Measurements from ENCODE around the gene TMC4. TPM values are rescaled to one million over a fixed set of nuclear protein-coding genes. Genes with fewer than 3 reads are reported as not detected.

The TMC4 gene
- total RNA-seq, 1 donor from 2014 or later = 2.6 TPM

DNA sequence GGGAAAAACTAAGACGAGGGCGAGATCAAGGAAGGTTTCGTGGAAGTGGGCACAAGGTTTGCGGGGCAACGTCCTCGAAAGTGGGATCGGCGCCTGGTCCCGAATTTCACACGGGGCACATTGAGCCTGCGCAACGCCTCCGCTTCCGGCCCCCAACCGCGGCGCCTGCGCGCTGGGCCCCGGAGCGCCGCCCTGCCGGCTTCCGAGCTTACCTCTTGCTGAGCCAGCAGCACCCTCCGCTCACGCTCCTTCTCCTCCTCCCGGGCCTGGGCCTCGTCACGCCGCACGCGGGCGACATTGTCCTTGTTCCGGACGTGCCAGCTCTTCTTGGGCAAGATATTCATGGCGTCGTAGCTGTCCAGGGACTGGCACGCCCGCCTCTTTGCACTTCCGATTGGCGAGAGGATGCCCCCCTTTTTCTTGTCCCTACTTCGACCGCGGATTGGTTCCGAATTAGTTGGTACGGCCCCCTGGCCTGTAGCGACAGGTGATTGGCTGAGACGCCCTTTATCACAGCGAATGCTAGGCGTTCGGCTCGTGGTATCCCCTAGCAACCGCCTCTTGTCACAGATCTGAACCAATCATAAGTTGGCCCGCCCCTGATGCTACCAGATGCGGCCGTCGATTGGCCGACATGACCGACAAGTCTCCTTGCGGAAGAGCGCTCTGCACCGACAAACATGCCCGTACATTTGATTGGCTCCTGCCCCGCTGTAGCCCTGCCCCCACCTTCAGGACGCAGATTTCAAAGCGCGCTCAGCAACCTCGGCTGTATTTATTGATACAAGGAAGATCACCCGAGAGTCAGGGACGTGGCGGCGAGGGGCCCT, 13.4 kb downstream of the TMC4 start, which contains the start of gene LENG1:
LENG1 (minus strand) TSS at position 370 of the 830 bp plus-strand sequence; CDS start at position 344, 26 bp downstream.
- Mint-ChIP-seq H3K36me3 (ENCODE audit: low read depth, unreplicated experiment) (peaks cover 20% of the 10 kb centered on the region), H3K9me3 (ENCODE audit: unreplicated experiment) (no peaks in the 10 kb centered on the region), H3K27ac (ENCODE audit: unreplicated experiment) (peak within 1 kb of the TSS; percentile 98), H3K4me3 (ENCODE audit: unreplicated experiment) (peak within 1 kb of the TSS; percentile 99), H3K27me3 (ENCODE audit: unreplicated experiment) (peaks cover 26% of the 10 kb centered on the region), H3K4me1 (ENCODE audit: unreplicated experiment) (peaks cover 17% of the 10 kb centered on the region)
- DNase-seq (ENCODE audit: low spot score) = peak; percentile 94
- TF ChIP-seq, protein P1, sequence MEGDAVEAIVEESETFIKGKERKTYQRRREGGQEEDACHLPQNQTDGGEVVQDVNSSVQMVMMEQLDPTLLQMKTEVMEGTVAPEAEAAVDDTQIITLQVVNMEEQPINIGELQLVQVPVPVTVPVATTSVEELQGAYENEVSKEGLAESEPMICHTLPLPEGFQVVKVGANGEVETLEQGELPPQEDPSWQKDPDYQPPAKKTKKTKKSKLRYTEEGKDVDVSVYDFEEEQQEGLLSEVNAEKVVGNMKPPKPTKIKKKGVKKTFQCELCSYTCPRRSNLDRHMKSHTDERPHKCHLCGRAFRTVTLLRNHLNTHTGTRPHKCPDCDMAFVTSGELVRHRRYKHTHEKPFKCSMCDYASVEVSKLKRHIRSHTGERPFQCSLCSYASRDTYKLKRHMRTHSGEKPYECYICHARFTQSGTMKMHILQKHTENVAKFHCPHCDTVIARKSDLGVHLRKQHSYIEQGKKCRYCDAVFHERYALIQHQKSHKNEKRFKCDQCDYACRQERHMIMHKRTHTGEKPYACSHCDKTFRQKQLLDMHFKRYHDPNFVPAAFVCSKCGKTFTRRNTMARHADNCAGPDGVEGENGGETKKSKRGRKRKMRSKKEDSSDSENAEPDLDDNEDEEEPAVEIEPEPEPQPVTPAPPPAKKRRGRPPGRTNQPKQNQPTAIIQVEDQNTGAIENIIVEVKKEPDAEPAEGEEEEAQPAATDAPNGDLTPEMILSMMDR (IDR thresholded peaks at IDR 0.05; ENCODE audit: unreplicated experiment) = no peak

DNA sequence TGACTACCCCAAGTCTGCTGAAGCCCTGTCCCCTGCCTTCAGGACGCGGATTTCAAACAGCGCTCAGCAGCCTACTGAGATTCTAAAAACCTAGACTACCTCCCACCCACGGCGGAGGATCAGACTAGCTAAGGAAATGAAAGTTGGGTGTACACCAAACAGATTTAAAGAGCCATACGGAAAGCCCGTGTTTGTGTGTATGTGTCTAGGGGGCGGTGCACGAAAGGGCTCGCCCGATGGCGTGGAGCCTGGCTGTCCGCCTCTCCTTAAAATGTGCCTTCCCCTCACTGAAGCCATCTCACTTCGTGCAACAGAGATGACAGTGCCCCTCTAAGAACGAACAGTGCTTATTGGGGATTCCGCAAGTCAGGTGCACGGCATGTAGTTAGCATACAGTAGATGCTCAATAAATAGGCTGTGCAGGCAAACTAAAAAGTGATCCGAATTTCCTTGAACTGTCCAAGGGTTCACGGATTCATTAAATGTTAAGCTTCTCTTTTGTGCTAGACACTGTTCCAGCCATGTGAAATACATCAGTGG, 14.1 kb downstream of the TMC4 start:
- Mint-ChIP-seq H3K9me3 (ENCODE audit: unreplicated experiment) (no peaks in the 10 kb centered on the region), H3K27me3 (ENCODE audit: unreplicated experiment) (peaks cover 28% of the 10 kb centered on the region), H3K36me3 (ENCODE audit: low read depth, unreplicated experiment) (peaks cover 20% of the 10 kb centered on the region), H3K27ac (ENCODE audit: unreplicated experiment) (peak overlapping the region; percentile 95), H3K4me1 (ENCODE audit: unreplicated experiment) (peaks cover 20% of the 10 kb centered on the region), H3K4me3 (ENCODE audit: unreplicated experiment) (peak overlapping the region; percentile 99)
- TF ChIP-seq, protein P1 (IDR thresholded peaks at IDR 0.05; ENCODE audit: unreplicated experiment) = no peak
- no peak for DNase-seq (ENCODE audit: low spot score)

DNA sequence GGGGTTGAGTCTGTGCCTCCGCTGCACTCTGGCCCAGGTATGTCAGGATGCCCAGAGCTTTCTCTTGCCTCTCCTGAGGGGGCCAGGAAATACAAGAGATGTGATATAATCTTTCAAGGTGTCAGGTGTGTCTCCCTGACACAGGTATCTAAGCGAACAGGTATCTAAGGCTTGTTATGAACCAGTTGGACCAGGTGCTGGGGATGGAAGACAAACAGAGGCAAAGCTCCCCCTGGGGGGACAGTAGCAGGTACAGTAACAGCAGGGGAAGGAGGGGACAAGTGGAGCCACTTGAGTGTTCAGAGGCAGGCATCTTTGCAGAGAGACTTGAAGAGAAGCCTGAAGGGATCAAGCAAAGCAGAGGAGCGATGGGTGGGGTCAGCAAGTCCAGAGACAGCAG, 16.0 kb downstream of the TMC4 start:
- TF ChIP-seq, protein P1 (IDR thresholded peaks at IDR 0.05; ENCODE audit: unreplicated experiment) = no peak
- Mint-ChIP-seq H3K9me3 (ENCODE audit: unreplicated experiment) (no peaks in the 10 kb centered on the region), H3K27me3 (ENCODE audit: unreplicated experiment) (peaks cover 21% of the 10 kb centered on the region), H3K4me1 (ENCODE audit: unreplicated experiment) (peaks cover 21% of the 10 kb centered on the region), H3K27ac (ENCODE audit: unreplicated experiment) (no peak overlapping the region), H3K4me3 (ENCODE audit: unreplicated experiment) (peak overlapping the region; percentile 31), H3K36me3 (ENCODE audit: low read depth, unreplicated experiment) (peaks cover 21% of the 10 kb centered on the region)
- DNase-seq (ENCODE audit: low spot score) = no peak

DNA sequence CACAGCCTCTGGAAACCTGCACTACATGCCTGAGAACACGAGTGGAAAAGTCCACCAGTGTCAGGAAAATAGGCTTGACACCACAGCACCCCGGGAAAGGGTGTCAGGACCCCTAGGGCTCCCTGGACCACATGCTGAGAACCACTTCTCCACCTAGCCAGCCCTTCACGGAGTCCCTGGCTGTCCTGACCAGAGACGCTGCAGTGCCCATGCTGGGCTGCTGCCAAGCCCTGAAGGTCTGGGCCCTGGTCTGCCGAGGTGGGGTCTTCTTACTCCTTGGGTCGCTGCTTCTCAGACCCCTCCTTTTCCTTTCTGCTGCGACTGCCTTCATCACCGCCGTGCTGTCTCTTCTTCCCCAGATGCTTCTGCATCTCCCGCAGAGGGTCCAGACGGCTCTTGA, 16.5 kb downstream of the TMC4 start:
- no peaks in the 10 kb centered on the region for H3K9me3 Mint-ChIP-seq (ENCODE audit: unreplicated experiment)
- no peak for DNase-seq (ENCODE audit: low spot score)
- H3K27me3 Mint-ChIP-seq (ENCODE audit: unreplicated experiment) = peaks cover 20% of the 10 kb centered on the region
- peaks cover 21% of the 10 kb centered on the region for H3K4me1 Mint-ChIP-seq (ENCODE audit: unreplicated experiment)
- H3K4me3 Mint-ChIP-seq (ENCODE audit: unreplicated experiment) = no peak overlapping the region
- TF ChIP-seq, protein P1 (IDR thresholded peaks at IDR 0.05; ENCODE audit: unreplicated experiment) = no peak
- peaks cover 22% of the 10 kb centered on the region for H3K36me3 Mint-ChIP-seq (ENCODE audit: low read depth, unreplicated experiment)
- H3K27ac Mint-ChIP-seq (ENCODE audit: unreplicated experiment) = no peak overlapping the region

DNA sequence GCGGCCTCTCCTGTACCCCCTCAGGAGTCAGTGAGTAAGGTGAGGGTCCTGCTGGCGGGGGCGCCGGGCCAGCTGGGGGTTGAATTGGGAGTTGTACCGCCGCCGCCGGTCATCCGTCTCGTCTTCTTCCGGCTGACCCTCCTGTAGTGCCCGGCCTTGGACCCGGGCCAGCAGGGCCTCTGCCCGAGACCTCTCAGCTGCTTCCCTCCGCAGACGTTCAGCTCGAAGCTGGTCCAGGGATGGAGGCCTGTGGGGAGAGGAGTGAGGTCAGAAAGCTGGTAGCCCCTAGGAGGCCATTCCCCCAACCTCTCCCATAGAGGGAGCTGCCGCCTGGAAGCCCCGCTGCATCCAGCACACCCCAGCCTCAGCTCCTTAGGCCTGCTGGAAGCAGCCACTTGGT, 17.3 kb downstream of the TMC4 start:
- H3K27ac Mint-ChIP-seq (ENCODE audit: unreplicated experiment) = no peak overlapping the region
- no peak for DNase-seq (ENCODE audit: low spot score)
- no peaks in the 10 kb centered on the region for H3K9me3 Mint-ChIP-seq (ENCODE audit: unreplicated experiment)
- TF ChIP-seq, protein P1 (IDR thresholded peaks at IDR 0.05; ENCODE audit: unreplicated experiment) = no peak
- H3K4me3 Mint-ChIP-seq (ENCODE audit: unreplicated experiment) = no peak overlapping the region
- peaks cover 29% of the 10 kb centered on the region for H3K36me3 Mint-ChIP-seq (ENCODE audit: low read depth, unreplicated experiment)
- H3K4me1 Mint-ChIP-seq (ENCODE audit: unreplicated experiment) = peaks cover 21% of the 10 kb centered on the region
- peaks cover 22% of the 10 kb centered on the region for H3K27me3 Mint-ChIP-seq (ENCODE audit: unreplicated experiment)
